ENCODE measurements around the gene ADRA1B.

The ADRA1B gene

DNA sequence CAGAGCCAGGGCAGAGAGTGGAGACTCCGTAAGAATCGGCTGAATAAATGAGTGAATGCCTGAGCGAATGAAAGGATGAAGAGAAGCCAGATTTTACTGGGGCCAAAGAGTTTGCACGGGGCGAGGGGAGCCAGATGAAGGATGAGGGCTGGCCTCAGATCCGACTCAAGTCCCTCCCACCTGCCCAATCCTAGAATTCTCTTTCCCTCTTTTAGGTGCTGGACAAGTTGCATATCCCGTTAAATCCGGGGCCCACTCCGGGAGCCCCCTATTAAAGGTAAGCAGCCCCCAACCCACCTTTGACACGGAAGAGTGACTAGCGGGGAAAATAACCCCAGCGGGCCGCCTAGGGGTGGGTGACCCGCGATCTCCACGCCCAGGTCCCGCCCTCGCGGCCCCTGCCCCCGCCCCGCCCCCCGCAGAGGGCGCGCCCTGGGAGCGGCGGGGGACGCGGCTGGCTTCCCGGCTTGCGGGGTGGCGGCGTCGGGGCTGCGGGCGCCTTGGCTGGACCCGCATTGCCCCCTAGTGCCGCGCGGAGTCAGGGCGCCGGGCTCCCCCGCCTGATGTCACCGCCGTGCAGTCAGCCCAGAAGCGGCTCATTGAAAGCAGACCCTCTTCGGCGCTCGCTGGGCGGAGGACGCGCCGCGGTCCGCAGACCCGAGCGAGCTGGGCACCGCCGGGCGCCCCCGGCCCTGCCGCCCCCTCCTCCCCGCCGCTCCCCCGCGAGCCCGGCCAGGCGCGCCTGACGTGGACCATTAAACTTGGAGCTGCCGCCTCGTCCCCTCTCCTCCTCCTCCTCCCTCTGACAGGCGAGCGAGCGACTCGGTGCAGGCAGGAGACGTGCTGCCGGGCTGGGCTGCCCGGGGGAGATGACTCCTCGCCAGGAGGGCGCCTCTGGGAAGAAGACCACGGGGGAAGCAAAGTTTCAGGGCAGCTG is at the start of gene ADRA1B:
ADRA1B (plus strand) TSS at position 579 of the 937 bp plus-strand sequence. CDS start 424 bp downstream, outside the sequence.
- no peak for FAIRE-seq

DNA sequence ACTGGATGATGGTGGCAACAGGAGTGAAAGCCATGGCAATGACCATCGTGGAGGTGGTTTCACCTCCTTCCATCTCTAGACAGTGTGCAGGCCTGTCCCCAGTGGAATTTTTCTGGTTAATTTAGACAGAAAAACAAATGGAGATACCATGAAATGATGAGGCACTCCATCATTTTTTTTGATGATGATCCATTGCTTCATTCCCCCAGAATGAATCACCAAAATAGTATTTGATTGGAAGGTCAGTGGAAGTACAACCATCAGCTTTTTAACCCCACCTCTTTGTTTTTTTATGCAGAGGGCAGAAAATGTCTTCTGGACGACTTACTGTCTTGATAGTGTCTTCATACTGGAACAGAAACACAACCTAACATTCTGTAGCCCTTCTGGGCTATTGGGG is 42.6 kb upstream of the ADRA1B start:
- FAIRE-seq, result no peak

- no peak for FAIRE-seq
Measured at GRCh38 chr5:159874263-159874662, 42.0 kb upstream of the ADRA1B start.

- no peak for FAIRE-seq
Measured at GRCh38 chr5:159877016-159877415, 39.3 kb upstream of the ADRA1B start.

GRCh38 chr5:159877894-159878448 is 38.3 kb upstream of the ADRA1B start:
- no peak for FAIRE-seq

DNA sequence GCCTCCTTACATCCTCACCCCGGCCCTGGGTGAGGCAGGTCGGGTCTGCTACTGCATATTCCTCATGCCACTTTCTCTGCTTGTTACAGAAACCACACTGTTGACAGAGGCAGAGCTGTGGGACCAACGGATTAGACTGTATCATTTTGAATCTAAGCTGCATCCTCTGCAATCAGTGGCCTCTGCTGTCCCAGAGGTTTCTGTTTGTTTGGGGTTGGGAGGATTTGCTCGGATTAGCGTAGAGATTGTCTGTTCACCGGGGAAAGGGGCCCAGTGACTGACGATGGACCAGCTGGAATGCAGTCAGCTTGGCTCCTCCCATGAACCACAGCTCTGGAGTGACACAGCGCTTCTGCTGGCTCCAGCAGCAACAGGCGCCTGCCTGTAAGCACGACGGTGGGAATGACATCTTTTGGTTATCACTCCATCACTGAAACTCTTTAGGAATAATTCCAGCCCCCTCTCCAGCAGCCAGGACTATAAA is 37.3 kb upstream of the ADRA1B start:
- FAIRE-seq, result no peak

GRCh38 chr5:159880676-159881075 is 35.6 kb upstream of the ADRA1B start:
- FAIRE-seq, result no peak

- no peak for FAIRE-seq
Measured at GRCh38 chr5:159881967-159882366, 34.3 kb upstream of the ADRA1B start.

- no peak for FAIRE-seq
Measured at GRCh38 chr5:159883522-159883950, 32.7 kb upstream of the ADRA1B start.

DNA sequence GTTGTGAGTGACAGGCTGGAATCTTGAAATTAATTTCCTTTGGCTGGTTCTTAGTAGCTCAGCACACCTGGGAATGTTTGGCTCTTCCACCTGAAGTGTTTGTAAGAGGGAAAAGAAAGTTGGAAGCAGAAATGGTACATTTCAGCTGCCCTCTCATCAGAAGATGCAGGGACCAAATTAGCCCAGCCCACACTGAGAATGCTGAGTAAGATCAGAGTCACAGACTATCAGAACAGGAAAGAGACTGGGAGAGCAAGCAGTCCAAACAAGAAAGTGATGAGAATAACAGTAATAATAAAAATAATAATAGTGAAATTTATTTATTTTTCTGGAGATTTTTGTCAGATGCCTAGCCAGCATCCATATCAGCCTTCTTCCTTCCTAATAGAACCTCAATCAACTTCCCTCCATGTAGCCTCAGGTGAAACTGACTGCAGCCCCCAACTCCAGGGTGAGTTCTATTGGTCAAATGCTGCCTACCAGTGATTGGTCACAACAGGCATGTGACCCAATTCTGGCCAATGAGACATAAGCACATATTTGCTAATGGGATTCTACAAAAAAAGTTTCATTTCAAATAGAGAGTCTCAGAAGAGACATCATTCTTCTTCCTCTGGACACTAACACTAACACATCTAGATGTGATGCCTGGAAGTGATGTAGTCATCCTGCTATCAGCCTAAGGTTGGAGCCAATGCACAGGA is 31.2 kb upstream of the ADRA1B start:
- no peak for FAIRE-seq

DNA sequence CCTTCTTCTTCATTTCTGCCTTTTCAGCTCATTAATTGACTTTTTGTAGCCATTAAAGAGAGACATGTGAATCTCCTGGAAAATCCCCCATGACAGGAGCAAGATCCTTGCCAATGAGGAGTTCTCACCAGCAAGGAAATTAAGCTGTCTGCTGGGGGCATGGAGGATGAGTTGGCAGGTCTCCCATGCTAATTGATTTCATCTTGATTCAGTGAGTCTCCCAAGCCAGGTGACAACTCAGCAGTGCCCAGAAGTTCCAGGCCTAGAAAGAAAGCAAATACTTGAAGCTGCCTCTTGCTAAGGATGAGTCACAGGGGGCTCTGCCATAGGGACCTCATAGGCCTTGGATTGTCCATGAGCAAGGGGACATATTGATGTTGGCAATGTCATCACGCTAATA is 30.0 kb upstream of the ADRA1B start:
- no peak for FAIRE-seq

DNA sequence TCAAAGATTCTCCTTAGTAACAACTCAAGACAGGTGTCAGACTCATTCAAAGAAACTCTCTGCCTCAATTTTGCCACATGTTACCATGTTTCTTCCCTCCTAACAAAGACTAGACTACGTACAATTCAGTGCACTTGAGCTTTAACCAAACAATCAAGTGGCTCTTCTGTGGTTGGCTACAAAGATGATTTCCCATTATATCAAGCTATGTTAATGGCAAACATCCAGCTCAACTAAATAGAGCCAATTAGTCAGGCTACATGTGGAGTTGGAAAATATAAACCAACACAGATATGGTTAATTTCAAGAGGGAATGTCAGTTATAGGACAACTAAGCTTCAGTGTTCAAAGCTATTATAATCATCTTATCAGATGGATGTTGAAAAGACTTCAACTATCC is 29.2 kb upstream of the ADRA1B start:
- FAIRE-seq, result no peak

GRCh38 chr5:159888860-159889259 is 27.4 kb upstream of the ADRA1B start:
- no peak for FAIRE-seq

GRCh38 chr5:159890141-159890540 is 26.1 kb upstream of the ADRA1B start:
- no peak for FAIRE-seq

DNA sequence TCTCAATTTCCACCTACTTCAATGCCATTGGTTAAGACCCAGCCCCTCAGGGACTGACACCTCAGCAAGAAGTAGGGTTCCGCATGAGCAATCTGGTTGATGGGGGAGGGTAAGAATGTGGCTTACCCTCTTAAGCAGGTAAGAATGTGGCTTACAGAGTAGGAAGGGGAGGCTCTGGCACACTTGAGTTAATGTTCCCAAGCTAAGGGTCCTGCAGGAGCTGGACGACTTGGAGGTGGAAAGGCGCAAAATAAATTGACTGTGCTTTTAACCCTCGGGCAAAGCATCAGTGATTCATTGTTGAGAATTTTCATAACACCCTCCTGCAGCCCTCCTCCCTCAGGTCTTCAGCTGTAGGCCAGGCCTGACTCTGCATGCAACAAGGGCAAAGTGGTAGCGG is 24.9 kb upstream of the ADRA1B start:
- no peak for FAIRE-seq

DNA sequence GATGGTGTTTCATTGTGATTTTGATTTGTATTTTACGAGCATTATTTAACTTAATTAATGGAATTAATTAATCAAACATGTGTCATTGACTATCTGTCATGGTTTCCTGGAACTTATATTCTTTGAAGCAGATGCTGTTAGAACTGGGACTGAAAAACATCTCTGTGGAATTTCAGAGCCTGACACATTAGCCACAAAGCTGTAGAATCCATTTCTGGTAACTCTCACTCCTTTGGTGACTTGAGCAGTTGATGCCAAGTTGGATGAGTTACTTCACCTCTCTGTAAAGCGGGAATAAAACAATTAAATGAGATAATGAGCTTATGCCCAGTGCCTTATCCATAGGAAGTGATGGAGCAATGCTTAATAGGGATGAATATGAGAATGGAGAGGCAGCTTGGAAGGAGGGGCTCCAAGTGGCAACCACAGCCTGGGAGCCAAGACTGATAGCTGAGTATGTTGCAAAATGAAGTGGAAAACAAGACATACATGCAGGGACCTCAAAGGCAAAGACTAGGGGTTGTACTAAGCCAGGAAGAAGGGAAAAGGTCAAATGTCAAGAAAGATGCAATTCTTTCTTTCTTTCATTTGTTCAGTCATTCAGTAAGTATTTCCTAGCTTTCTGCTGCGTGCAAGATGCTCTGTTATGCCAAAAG is 23.1 kb upstream of the ADRA1B start:
- no peak for FAIRE-seq

GRCh38 chr5:159894149-159894720 is 22.0 kb upstream of the ADRA1B start:
- FAIRE-seq, result no peak

DNA sequence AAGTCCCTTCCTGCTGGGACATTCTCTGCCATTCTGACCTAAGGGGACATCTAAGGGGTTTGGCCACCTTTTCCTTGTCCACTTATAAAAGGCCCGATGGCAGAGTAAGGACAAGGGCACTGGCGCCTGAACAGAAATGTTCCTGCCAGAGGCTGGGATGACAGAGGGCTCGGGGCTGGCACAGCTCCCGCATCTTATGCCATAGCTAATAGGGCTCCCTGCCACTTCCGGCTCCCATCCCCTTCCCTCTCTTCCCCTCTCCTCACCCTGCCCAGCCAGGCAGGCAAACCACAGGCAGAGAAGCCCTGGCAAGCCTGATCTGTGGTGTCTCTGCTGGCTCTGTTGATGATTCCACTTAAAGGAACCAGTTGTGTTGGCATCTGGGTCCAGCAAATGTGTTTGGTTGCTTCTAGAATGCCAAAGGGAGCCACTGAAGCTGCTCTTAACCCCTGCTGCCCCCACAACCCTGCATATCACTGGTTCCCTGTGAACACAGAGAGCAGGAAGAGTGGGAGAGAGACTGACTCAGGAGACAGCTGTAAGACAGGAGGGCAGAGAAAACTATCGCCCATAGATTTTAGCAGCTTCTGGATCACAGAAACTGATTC is 18.4 kb upstream of the ADRA1B start:
- no peak for FAIRE-seq

- FAIRE-seq, result no peak
Measured at GRCh38 chr5:159899067-159900049, 16.9 kb upstream of the ADRA1B start.

GRCh38 chr5:159901308-159901707 is 15.0 kb upstream of the ADRA1B start:
- FAIRE-seq, result no peak

- FAIRE-seq, result no peak
Measured at GRCh38 chr5:159901772-159902171, 14.5 kb upstream of the ADRA1B start.
